Measurements from ENCODE around the gene CIB1.

DNA sequence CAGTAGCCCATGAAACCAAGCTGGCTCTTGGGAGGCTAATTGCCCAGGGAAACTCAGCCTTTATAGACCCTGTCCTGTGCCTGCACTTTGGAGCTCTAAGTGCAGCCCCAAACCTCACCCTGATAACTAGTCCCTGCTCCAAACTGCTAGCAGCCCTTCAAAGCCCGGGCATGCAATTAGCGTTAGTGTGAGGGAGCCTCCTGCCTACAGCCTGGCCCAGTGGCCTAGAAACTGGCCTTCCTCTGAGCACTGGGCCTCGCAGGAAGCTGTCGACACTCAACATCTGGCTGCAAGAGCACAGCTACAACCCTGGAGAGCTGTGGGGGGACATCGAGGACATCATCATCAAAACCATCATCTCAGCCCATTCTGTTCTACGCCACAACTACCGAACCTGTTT is 24.0 kb upstream of the CIB1 start:
- no peak for TF ChIP-seq SPI1 (IDR thresholded peaks at IDR 0.05; ENCODE audit: borderline replicate concordance, low read depth)
- TF ChIP-seq, protein P1, sequence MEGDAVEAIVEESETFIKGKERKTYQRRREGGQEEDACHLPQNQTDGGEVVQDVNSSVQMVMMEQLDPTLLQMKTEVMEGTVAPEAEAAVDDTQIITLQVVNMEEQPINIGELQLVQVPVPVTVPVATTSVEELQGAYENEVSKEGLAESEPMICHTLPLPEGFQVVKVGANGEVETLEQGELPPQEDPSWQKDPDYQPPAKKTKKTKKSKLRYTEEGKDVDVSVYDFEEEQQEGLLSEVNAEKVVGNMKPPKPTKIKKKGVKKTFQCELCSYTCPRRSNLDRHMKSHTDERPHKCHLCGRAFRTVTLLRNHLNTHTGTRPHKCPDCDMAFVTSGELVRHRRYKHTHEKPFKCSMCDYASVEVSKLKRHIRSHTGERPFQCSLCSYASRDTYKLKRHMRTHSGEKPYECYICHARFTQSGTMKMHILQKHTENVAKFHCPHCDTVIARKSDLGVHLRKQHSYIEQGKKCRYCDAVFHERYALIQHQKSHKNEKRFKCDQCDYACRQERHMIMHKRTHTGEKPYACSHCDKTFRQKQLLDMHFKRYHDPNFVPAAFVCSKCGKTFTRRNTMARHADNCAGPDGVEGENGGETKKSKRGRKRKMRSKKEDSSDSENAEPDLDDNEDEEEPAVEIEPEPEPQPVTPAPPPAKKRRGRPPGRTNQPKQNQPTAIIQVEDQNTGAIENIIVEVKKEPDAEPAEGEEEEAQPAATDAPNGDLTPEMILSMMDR (IDR thresholded peaks at IDR 0.05; ENCODE audit: insufficient read depth, low read length) = no peak
- TF ChIP-seq, protein P2, sequence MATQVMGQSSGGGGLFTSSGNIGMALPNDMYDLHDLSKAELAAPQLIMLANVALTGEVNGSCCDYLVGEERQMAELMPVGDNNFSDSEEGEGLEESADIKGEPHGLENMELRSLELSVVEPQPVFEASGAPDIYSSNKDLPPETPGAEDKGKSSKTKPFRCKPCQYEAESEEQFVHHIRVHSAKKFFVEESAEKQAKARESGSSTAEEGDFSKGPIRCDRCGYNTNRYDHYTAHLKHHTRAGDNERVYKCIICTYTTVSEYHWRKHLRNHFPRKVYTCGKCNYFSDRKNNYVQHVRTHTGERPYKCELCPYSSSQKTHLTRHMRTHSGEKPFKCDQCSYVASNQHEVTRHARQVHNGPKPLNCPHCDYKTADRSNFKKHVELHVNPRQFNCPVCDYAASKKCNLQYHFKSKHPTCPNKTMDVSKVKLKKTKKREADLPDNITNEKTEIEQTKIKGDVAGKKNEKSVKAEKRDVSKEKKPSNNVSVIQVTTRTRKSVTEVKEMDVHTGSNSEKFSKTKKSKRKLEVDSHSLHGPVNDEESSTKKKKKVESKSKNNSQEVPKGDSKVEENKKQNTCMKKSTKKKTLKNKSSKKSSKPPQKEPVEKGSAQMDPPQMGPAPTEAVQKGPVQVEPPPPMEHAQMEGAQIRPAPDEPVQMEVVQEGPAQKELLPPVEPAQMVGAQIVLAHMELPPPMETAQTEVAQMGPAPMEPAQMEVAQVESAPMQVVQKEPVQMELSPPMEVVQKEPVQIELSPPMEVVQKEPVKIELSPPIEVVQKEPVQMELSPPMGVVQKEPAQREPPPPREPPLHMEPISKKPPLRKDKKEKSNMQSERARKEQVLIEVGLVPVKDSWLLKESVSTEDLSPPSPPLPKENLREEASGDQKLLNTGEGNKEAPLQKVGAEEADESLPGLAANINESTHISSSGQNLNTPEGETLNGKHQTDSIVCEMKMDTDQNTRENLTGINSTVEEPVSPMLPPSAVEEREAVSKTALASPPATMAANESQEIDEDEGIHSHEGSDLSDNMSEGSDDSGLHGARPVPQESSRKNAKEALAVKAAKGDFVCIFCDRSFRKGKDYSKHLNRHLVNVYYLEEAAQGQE (IDR thresholded peaks at IDR 0.05; ENCODE audit: insufficient replicate concordance, low read depth) = no peak
